ENCODE data around the gene ARID3A. TPM values are rescaled to one million over a fixed set of nuclear protein-coding genes. Genes with fewer than 3 reads are reported as not detected.

Gene ARID3A
- total RNA-seq, 1 experiment from 2014 or later = 5.6 TPM

DNA sequence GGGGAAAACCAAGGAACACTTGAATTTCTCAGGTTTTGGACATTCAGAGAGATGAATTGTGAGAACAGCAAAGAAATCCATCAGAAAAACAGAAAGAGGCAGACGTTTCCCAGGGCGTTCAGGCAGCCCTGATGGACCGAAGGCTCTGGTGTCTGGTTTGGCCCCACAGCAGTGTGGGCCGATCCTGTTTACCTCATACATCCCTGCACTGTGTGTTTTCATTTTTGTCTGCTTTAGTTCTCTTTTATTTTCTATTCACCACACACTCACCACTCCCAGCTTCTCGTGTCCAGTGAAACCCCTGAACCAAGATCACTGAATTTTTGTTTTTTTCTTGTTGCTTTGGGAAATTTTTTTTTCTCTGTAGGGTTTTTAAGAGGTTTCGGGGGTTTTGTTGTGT lies 46.4 kb downstream of the ARID3A start:
- Histone ChIP-seq H4K20me1 (ENCODE audit: low read length) (no peaks in the 10 kb centered on the region), H3K79me2 (ENCODE audit: low read length) (no peaks in the 10 kb centered on the region), H3K9me3 (ENCODE audit: low read length) (0 out of 2 replicates have a peak, but pooled peaks cover 4% of the 10 kb centered on the region), H3K4me1 (ENCODE audit: insufficient read depth, low read length) (no peaks in the 10 kb centered on the region), H3K4me3 (ENCODE audit: low read length) (no peak overlapping the region), H3K4me2 (ENCODE audit: low read length) (no peak overlapping the region), H2AFZ (ENCODE audit: low read length) (no peak overlapping the region), H3K9me2 (replicated peaks; ENCODE audit: low read length) (no peaks in the 10 kb centered on the region), H3K36me3 (ENCODE audit: low read depth, low read length) (peaks cover 7% of the 10 kb centered on the region), H3K27ac (ENCODE audit: low read length) (no peak overlapping the region), H3K27me3 (ENCODE audit: low read length) (no peaks in the 10 kb centered on the region), H3F3A (ENCODE audit: low read length, unreplicated experiment) (no peaks in the 10 kb centered on the region), H3K9ac (ENCODE audit: low read length) (no peak overlapping the region)
- no TSS peak for BruUV-seq (replicated peaks)
- ATAC-seq (no peak), DNase-seq (no peak)
- CTCF ChIA-PET = no interaction called here
- POLR2A ChIA-PET (ENCODE audit: unreplicated experiment) = interaction anchor here (0.7 kb wide), 1 partner anchor 429 kb away, joined by 18 read pairs; no protein-coding TSS in a partner anchor
- TF ChIP-seq CTCF (conservative IDR thresholded peaks at IDR 0.05; ENCODE audit: low read depth, low read length) = no peak
- no peak for TF ChIP-seq EZH2phosphoT487 (IDR thresholded peaks at IDR 0.05; ENCODE audit: borderline replicate concordance, low read length)
- TF ChIP-seq EZH2 (IDR thresholded peaks at IDR 0.05; ENCODE audit: low read length, unreplicated experiment) = no peak
- intact Hi-C loops (cut with micrococcal nuclease) = no loop called here

- intact Hi-C loops (cut with micrococcal nuclease) = no loop called here
- CTCF ChIA-PET = no interaction called here
- no TSS peak for BruUV-seq (replicated peaks)
Measured at GRCh38 chr19:973726-974563, 48.1 kb downstream of the ARID3A start.

More at GRCh38 chr19:973726-974563, 48.1 kb downstream of the ARID3A start:
- no peaks in the 10 kb centered on the region for H3K27me3 ChIP-seq (ENCODE audit: low read length)
- no peak overlapping the region for H3K27ac ChIP-seq (ENCODE audit: low read length)
- 0 out of 2 replicates have a peak, but pooled peaks cover 4% of the 10 kb centered on the region for H3K9me3 ChIP-seq (ENCODE audit: low read length)
- POLR2A ChIA-PET (ENCODE audit: unreplicated experiment) = no interaction called here
- ATAC-seq (no peak), DNase-seq (no peak)
- no peaks in the 10 kb centered on the region for H4K20me1 ChIP-seq (ENCODE audit: low read length)
- H3K79me2 ChIP-seq (ENCODE audit: low read length) = no peaks in the 10 kb centered on the region
- no peak overlapping the region for H2AFZ ChIP-seq (ENCODE audit: low read length)
- H3K4me1 ChIP-seq (ENCODE audit: insufficient read depth, low read length) = no peaks in the 10 kb centered on the region
- no peak overlapping the region for H3K9ac ChIP-seq (ENCODE audit: low read length)
- H3K9me2 ChIP-seq (replicated peaks; ENCODE audit: low read length) = no peaks in the 10 kb centered on the region
- no peak for TF ChIP-seq EZH2 (IDR thresholded peaks at IDR 0.05; ENCODE audit: low read length, unreplicated experiment)
- no peak for TF ChIP-seq EZH2phosphoT487 (IDR thresholded peaks at IDR 0.05; ENCODE audit: borderline replicate concordance, low read length)
- no peak for TF ChIP-seq CTCF (conservative IDR thresholded peaks at IDR 0.05; ENCODE audit: low read depth, low read length)
- no peaks in the 10 kb centered on the region for H3F3A ChIP-seq (ENCODE audit: low read length, unreplicated experiment)
- peaks cover 7% of the 10 kb centered on the region for H3K36me3 ChIP-seq (ENCODE audit: low read depth, low read length)
- H3K4me3 ChIP-seq (ENCODE audit: low read length) = no peak overlapping the region
- no peak overlapping the region for H3K4me2 ChIP-seq (ENCODE audit: low read length)
